HEK293 (cell line): ENCODE measurements around the gene PARD3.

Experiments
- MZF1 ChIP-seq: fragments of 450-650 bp; formaldehyde crosslinking; IDR thresholded peaks from 2 replicates; pipeline ENCODE4 v1.5.1; 2017; ENCODE audit warnings: missing biosample characterization, missing genetic modification characterization, borderline replicate concordance
- SETDB1 ChIP-seq: IDR thresholded peaks from one replicate; pipeline ENCODE4 v1.6.1; 2017; ENCODE audit warnings: mild to moderate bottlenecking, low read length, moderate library complexity, mixed read lengths; ENCODE audit not compliant: insufficient read length
- ZBTB1 ChIP-seq: fragments of 450-650 bp; formaldehyde crosslinking; IDR thresholded peaks from 2 replicates; pipeline ENCODE4 v1.5.1; 2016; ENCODE audit warnings: missing biosample characterization, missing genetic modification characterization
- ZBTB17 ChIP-seq: fragments of 450-650 bp; formaldehyde crosslinking; IDR thresholded peaks from 2 replicates; pipeline ENCODE4 v1.5.1; 2016; ENCODE audit warnings: missing biosample characterization, missing genetic modification characterization
- ZBTB21 ChIP-seq: fragments of 450-650 bp; formaldehyde crosslinking; IDR thresholded peaks from 2 replicates; pipeline ENCODE4 v1.5.1; 2017; ENCODE audit warnings: missing biosample characterization, missing genetic modification characterization
- ZBTB48 ChIP-seq: fragments of 450-650 bp; formaldehyde crosslinking; IDR thresholded peaks from 2 replicates; pipeline ENCODE4 v1.5.1; 2016; ENCODE audit warnings: missing biosample characterization, missing genetic modification characterization
- ZEB2 ChIP-seq: fragments of 450-650 bp; formaldehyde crosslinking; IDR thresholded peaks from 2 replicates; pipeline ENCODE4 v1.5.1; 2016; ENCODE audit warnings: missing biosample characterization, missing genetic modification characterization
- ZFHX2 ChIP-seq: fragments of 450-650 bp; formaldehyde crosslinking; conservative IDR thresholded peaks from 2 replicates; pipeline ENCODE4 v1.5.1; 2016; ENCODE audit warnings: missing biosample characterization, missing genetic modification characterization
- ZNF112 ChIP-seq: fragments of 450-650 bp; formaldehyde crosslinking; IDR thresholded peaks from 2 replicates; pipeline ENCODE4 v1.5.0; 2017; ENCODE audit warnings: missing biosample characterization, missing genetic modification characterization
- ZNF132 ChIP-seq: fragments of 450-650 bp; formaldehyde crosslinking; IDR thresholded peaks from 2 replicates; pipeline ENCODE4 v1.5.1; 2017; ENCODE audit warnings: missing biosample characterization, missing genetic modification characterization, borderline replicate concordance
- ZNF146 ChIP-seq: fragments of 450-650 bp; formaldehyde crosslinking; IDR thresholded peaks from 2 replicates; pipeline ENCODE4 v1.5.1; 2016; ENCODE audit warnings: missing biosample characterization, missing genetic modification characterization
- ZNF239 ChIP-seq: fragments of 450-650 bp; formaldehyde crosslinking; IDR thresholded peaks from 2 replicates; pipeline ENCODE4 v1.5.1; 2016; ENCODE audit warnings: missing biosample characterization, missing genetic modification characterization
- ZNF24 ChIP-seq: fragments of 450-650 bp; formaldehyde crosslinking; IDR thresholded peaks from 2 replicates; pipeline ENCODE4 v1.5.1; 2016; ENCODE audit warnings: missing biosample characterization, missing genetic modification characterization
- ZNF274 ChIP-seq, 2 experiments: fragments of 200-500 bp in 1 of 2; fragments of 450-650 bp in 1 of 2; sonication (Bioruptor generic) in 1 of 2; formaldehyde crosslinking in 1 of 2; IDR thresholded peaks; 2 replicates each; pipeline versions ENCODE4 v1.5.1 to v1.6.1; 2014 to 2016; ENCODE audit warnings: borderline replicate concordance in 1 of 2, inconsistent platforms in 1 of 2, low read length in 1 of 2, missing biosample characterization in 1 of 2, missing genetic modification characterization in 1 of 2
- ZNF302 ChIP-seq: fragments of 450-650 bp; formaldehyde crosslinking; IDR thresholded peaks from 2 replicates; pipeline ENCODE4 v1.5.1; 2016; ENCODE audit warnings: missing biosample characterization, missing genetic modification characterization, low read depth
- ZNF354C ChIP-seq: fragments of 450-650 bp; formaldehyde crosslinking; IDR thresholded peaks from 2 replicates; pipeline ENCODE4 v1.5.1; 2016; ENCODE audit warnings: missing biosample characterization, missing genetic modification characterization, low read depth, borderline replicate concordance
- ZNF514 ChIP-seq: fragments of 450-650 bp; formaldehyde crosslinking; IDR thresholded peaks from 2 replicates; pipeline ENCODE4 v1.5.1; 2016; ENCODE audit warnings: missing biosample characterization, missing genetic modification characterization
- ZNF558 ChIP-seq: fragments of 450-650 bp; formaldehyde crosslinking; IDR thresholded peaks from 2 replicates; pipeline ENCODE4 v1.5.1; 2016; ENCODE audit warnings: missing biosample characterization, missing genetic modification characterization
- ZNF596 ChIP-seq: fragments of 450-650 bp; IDR thresholded peaks from 2 replicates; pipeline ENCODE4 v1.5.0; 2018; ENCODE audit warnings: missing biosample characterization, mild to moderate bottlenecking, missing genetic modification characterization, moderate library complexity
- ZNF600 ChIP-seq: fragments of 450-650 bp; formaldehyde crosslinking; IDR thresholded peaks from 2 replicates; pipeline ENCODE4 v1.5.1; 2016; ENCODE audit warnings: missing biosample characterization, missing genetic modification characterization
- ZNF76 ChIP-seq: fragments of 450-650 bp; formaldehyde crosslinking; IDR thresholded peaks from 2 replicates; pipeline ENCODE4; 2016; ENCODE audit warnings: low read depth, missing biosample characterization, missing genetic modification characterization, borderline replicate concordance
- ZXDB ChIP-seq: fragments of 450-650 bp; formaldehyde crosslinking; IDR thresholded peaks from 2 replicates; pipeline ENCODE4 v1.5.1; 2016; ENCODE audit warnings: missing biosample characterization, missing genetic modification characterization
- TF ChIP-seq, protein P1 (sequence below): fragments of 450-650 bp; formaldehyde crosslinking; IDR thresholded peaks from 2 replicates; pipeline ENCODE4 v1.5.1; 2016; ENCODE audit warnings: missing biosample characterization, missing genetic modification characterization
- TF ChIP-seq, protein P2 (sequence below): fragments of 450-650 bp; formaldehyde crosslinking; IDR thresholded peaks from 2 replicates; pipeline ENCODE4 v1.5.1; 2016; ENCODE audit warnings: missing biosample characterization, missing genetic modification characterization
- TF ChIP-seq, protein P3 (sequence below): fragments of 450-650 bp; formaldehyde crosslinking; IDR thresholded peaks from 2 replicates; pipeline ENCODE4 v1.5.1; 2016; ENCODE audit warnings: missing biosample characterization, missing genetic modification characterization
- TF ChIP-seq, protein P4 (sequence below): fragments of 450-650 bp; formaldehyde crosslinking; IDR thresholded peaks from 2 replicates; pipeline ENCODE4 v1.5.0; 2017; ENCODE audit warnings: missing biosample characterization, missing genetic modification characterization, borderline replicate concordance
- TF ChIP-seq, protein P5 (sequence below): fragments of 450-650 bp; IDR thresholded peaks from 2 replicates; pipeline ENCODE4 v1.5.1; 2018; ENCODE audit warnings: missing biosample characterization, mild to moderate bottlenecking, missing genetic modification characterization

The PARD3 gene

DNA sequence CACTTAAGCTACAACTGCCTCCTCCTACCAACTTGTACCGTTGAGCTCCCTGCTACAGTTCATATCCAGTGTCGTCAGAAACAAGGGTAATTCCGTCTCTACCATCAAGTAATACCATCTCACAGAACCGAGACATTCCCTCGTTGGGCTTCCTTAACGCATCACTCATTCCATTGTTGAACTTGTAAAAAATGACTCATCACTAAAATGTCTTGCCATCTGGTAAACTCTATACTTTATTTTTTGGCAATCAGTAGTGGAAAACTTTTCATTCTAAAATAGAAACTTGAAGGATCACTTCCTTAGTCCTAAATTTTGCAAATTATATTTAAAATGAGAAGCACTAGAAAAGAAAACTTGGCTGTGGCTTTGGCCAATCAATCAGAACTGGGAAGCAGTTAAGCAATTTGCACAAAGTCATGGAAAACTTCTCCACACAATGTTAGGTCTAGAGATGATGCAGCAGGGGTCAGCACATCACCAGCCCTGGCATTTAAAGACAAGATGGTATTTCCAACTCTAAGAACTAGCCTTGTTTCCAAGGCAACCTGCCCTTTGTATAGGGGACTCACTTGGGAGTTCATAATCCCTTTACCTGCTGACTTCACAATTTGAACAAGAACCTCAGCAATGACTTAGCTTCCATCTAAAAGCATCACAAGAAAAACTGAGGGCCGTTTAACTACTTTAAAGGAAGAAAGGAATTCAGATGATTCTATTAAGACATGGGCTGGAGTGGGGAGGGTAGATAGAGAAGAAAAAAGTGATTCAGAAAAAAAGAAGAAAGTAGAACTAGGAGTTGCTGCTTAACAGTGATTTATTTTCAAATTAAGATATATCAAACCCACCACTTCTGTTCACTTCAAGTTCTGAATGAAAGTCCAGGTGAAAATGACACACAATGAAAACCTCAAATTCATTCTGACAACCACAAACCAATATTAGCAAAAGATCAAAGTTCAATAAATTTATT is 288.1 kb downstream of the PARD3 start (continued):
- TF ChIP-seq ZNF76 (tag by site-specific recombination) (no peak), ZNF596 (tag by site-specific recombination) (no peak), ZBTB48 (tag by site-specific recombination) (no peak), SETDB1 (no peak), ZNF354C (tag by site-specific recombination) (no peak), ZNF558 (no peak), ZFHX2 (no peak), ZNF239 (tag by site-specific recombination) (no peak), ZNF514 (tag by site-specific recombination) (no peak), ZNF112 (tag by site-specific recombination) (no peak), ZEB2 (tag by site-specific recombination) (no peak), ZNF274 (IDR thresholded peaks at IDR 0.05; ENCODE audit: low read length) (no peak), ZNF274 (tag by site-specific recombination; IDR thresholded peaks at IDR 0.05; ENCODE audit: borderline replicate concordance) (no peak), ZNF24 (peak; percentile 62; the same call in 1 of the 2 replicates), ZNF302 (no peak), ZNF146 (no peak), ZXDB (tag by site-specific recombination) (no peak), ZNF132 (tag by site-specific recombination) (no peak), ZBTB17 (tag by site-specific recombination) (no peak), ZBTB1 (tag by site-specific recombination) (no peak), ZBTB21 (tag by site-specific recombination) (no peak), ZNF600 (tag by site-specific recombination) (peak; percentile 75), MZF1 (tag by site-specific recombination) (no peak)
- TF ChIP-seq, protein P1, sequence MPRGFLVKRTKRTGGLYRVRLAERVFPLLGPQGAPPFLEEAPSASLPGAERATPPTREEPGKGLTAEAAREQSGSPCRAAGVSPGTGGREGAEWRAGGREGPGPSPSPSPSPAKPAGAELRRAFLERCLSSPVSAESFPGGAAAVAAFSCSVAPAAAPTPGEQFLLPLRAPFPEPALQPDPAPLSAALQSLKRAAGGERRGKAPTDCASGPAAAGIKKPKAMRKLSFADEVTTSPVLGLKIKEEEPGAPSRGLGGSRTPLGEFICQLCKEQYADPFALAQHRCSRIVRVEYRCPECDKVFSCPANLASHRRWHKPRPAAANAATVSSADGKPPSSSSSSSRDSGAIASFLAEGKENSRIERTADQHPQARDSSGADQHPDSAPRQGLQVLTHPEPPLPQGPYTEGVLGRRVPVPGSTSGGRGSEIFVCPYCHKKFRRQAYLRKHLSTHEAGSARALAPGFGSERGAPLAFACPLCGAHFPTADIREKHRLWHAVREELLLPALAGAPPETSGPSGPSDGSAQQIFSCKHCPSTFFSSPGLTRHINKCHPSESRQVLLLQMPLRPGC (tag by site-specific recombination), result no peak
- TF ChIP-seq, protein P2, sequence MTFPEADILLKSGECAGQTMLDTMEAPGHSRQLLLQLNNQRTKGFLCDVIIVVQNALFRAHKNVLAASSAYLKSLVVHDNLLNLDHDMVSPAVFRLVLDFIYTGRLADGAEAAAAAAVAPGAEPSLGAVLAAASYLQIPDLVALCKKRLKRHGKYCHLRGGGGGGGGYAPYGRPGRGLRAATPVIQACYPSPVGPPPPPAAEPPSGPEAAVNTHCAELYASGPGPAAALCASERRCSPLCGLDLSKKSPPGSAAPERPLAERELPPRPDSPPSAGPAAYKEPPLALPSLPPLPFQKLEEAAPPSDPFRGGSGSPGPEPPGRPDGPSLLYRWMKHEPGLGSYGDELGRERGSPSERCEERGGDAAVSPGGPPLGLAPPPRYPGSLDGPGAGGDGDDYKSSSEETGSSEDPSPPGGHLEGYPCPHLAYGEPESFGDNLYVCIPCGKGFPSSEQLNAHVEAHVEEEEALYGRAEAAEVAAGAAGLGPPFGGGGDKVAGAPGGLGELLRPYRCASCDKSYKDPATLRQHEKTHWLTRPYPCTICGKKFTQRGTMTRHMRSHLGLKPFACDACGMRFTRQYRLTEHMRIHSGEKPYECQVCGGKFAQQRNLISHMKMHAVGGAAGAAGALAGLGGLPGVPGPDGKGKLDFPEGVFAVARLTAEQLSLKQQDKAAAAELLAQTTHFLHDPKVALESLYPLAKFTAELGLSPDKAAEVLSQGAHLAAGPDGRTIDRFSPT (tag by site-specific recombination), result 0 out of 2 replicates have a peak, but pooled peaks have one; percentile 33
- TF ChIP-seq, protein P3, sequence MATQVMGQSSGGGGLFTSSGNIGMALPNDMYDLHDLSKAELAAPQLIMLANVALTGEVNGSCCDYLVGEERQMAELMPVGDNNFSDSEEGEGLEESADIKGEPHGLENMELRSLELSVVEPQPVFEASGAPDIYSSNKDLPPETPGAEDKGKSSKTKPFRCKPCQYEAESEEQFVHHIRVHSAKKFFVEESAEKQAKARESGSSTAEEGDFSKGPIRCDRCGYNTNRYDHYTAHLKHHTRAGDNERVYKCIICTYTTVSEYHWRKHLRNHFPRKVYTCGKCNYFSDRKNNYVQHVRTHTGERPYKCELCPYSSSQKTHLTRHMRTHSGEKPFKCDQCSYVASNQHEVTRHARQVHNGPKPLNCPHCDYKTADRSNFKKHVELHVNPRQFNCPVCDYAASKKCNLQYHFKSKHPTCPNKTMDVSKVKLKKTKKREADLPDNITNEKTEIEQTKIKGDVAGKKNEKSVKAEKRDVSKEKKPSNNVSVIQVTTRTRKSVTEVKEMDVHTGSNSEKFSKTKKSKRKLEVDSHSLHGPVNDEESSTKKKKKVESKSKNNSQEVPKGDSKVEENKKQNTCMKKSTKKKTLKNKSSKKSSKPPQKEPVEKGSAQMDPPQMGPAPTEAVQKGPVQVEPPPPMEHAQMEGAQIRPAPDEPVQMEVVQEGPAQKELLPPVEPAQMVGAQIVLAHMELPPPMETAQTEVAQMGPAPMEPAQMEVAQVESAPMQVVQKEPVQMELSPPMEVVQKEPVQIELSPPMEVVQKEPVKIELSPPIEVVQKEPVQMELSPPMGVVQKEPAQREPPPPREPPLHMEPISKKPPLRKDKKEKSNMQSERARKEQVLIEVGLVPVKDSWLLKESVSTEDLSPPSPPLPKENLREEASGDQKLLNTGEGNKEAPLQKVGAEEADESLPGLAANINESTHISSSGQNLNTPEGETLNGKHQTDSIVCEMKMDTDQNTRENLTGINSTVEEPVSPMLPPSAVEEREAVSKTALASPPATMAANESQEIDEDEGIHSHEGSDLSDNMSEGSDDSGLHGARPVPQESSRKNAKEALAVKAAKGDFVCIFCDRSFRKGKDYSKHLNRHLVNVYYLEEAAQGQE, result no peak
- TF ChIP-seq, protein P4, sequence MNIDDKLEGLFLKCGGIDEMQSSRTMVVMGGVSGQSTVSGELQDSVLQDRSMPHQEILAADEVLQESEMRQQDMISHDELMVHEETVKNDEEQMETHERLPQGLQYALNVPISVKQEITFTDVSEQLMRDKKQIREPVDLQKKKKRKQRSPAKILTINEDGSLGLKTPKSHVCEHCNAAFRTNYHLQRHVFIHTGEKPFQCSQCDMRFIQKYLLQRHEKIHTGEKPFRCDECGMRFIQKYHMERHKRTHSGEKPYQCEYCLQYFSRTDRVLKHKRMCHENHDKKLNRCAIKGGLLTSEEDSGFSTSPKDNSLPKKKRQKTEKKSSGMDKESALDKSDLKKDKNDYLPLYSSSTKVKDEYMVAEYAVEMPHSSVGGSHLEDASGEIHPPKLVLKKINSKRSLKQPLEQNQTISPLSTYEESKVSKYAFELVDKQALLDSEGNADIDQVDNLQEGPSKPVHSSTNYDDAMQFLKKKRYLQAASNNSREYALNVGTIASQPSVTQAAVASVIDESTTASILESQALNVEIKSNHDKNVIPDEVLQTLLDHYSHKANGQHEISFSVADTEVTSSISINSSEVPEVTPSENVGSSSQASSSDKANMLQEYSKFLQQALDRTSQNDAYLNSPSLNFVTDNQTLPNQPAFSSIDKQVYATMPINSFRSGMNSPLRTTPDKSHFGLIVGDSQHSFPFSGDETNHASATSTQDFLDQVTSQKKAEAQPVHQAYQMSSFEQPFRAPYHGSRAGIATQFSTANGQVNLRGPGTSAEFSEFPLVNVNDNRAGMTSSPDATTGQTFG (tag by site-specific recombination), result no peak
- TF ChIP-seq, protein P5, sequence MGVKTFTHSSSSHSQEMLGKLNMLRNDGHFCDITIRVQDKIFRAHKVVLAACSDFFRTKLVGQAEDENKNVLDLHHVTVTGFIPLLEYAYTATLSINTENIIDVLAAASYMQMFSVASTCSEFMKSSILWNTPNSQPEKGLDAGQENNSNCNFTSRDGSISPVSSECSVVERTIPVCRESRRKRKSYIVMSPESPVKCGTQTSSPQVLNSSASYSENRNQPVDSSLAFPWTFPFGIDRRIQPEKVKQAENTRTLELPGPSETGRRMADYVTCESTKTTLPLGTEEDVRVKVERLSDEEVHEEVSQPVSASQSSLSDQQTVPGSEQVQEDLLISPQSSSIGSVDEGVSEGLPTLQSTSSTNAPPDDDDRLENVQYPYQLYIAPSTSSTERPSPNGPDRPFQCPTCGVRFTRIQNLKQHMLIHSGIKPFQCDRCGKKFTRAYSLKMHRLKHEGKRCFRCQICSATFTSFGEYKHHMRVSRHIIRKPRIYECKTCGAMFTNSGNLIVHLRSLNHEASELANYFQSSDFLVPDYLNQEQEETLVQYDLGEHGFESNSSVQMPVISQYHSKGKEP (tag by site-specific recombination), result no peak
